GM23248 (cell line): ENCODE measurements around the gene COX4I1.

ENCODE experiments used
- EZH2 ChIP-seq: fragments of 200-600 bp; sonication (generic); IDR thresholded peaks from 2 replicates; pipeline ENCODE4 v1.6.1; 2018; ENCODE audit warnings: antibody characterized with exemption, mild to moderate bottlenecking; ENCODE audit not compliant: insufficient read depth, poor library complexity, severe bottlenecking
- EZH2phosphoT487 ChIP-seq: fragments of 200-600 bp; sonication (generic); IDR thresholded peaks from 2 replicates; pipeline ENCODE4 v1.6.1; 2018; ENCODE audit warnings: antibody characterized with exemption, moderate library complexity, mild to moderate bottlenecking, low read depth; ENCODE audit not compliant: insufficient read depth

GRCh38 chr16:85822145-85822544 lies 22.6 kb downstream of the COX4I1 start:
- TF ChIP-seq EZH2 (no peak), EZH2phosphoT487 (no peak)
